Left ventricle myocardium inferior (tissue), 1 donor: Measurements from ENCODE around the gene AZIN2. TPM values are rescaled to one million over a fixed set of nuclear protein-coding genes. Genes with fewer than 3 reads are reported as not detected.

Experiments
- DNase-seq: peaks from one replicate; pipeline ENCODE4 v3.0.0-alpha.2; 2020
- H3K27ac ChIP-seq: fragments of 200-600 bp; replicated peaks from 2 replicates; pipeline ENCODE4 v1.8.0; 2021
- H3K27me3 ChIP-seq: fragments of 200-600 bp; 2 replicates; pipeline ENCODE4 v1.8.0; 2021; ENCODE audit warnings: low read depth
- H3K36me3 ChIP-seq: fragments of 200-600 bp; 2 replicates; pipeline ENCODE4 v1.8.0; 2021
- H3K4me1 ChIP-seq: fragments of 200-600 bp; 2 replicates; pipeline ENCODE4 v1.8.0; 2021
- H3K4me3 ChIP-seq: fragments of 200-600 bp; 2 replicates; pipeline ENCODE4 v1.8.0; 2021; ENCODE audit warnings: mild to moderate bottlenecking, moderate library complexity
- H3K9me3 ChIP-seq: fragments of 200-600 bp; replicated peaks from 2 replicates; pipeline ENCODE4 v1.8.0; 2021
- CTCF ChIP-seq: fragments of 200-600 bp; IDR thresholded peaks from 2 replicates; pipeline ENCODE4 v1.8.0; 2021; ENCODE audit warnings: antibody characterized with exemption, mild to moderate bottlenecking, borderline replicate concordance
- intact Hi-C: fragments of 100-400 bp; cut with micrococcal nuclease; formaldehyde crosslinking; loops from one replicate; pipeline ENCODE4 v1.11.0; 2022
- total RNA-seq: library from RNA; stranded (reverse); fragmentation: NEBNext Ultra II Directional; extraction: Animal tissue kit (Norgen Biotek cat#: 25700); gene quantifications from one replicate; pipeline ENCODE4 v1.2.1, GENCODE V29; 2021
- donor health status: DM: no; HTN: yes; CAD: no; lungs with severe emphysema.

AZIN2 gene
- total RNA-seq, 1 donor from 2014 or later: 2.8 TPM

GRCh38 chr1:33039840-33040239 lies 41.1 kb upstream of the AZIN2 start:
- H3K36me3 ChIP-seq: no peaks in the 10 kb centered on the region
- H3K4me1 ChIP-seq: peaks cover 34% of the 10 kb centered on the region
- TF ChIP-seq CTCF: no peak
- H3K4me3 ChIP-seq: no peak overlapping the region
- no peaks in the 10 kb centered on the region for H3K27me3 ChIP-seq
- intact Hi-C loops: no loop called here
- no peaks in the 10 kb centered on the region for H3K9me3 ChIP-seq
- no peak overlapping the region for H3K27ac ChIP-seq
- no peak for DNase-seq

- Histone ChIP-seq H3K4me3 (no peak overlapping the region), H3K4me1 (peaks cover 22% of the 10 kb centered on the region), H3K27ac (no peak overlapping the region), H3K9me3 (no peaks in the 10 kb centered on the region), H3K27me3 (no peaks in the 10 kb centered on the region), H3K36me3 (no peaks in the 10 kb centered on the region)
- TF ChIP-seq CTCF: no peak
- no peak for DNase-seq
- intact Hi-C loops: no loop called here
Measured at GRCh38 chr1:33041026-33041425, 39.9 kb upstream of the AZIN2 start.

GRCh38 chr1:33042831-33043230 lies 38.1 kb upstream of the AZIN2 start:
- DNase-seq: no peak
- H3K9me3 ChIP-seq: no peaks in the 10 kb centered on the region
- no peak overlapping the region for H3K27ac ChIP-seq
- peaks cover 10% of the 10 kb centered on the region for H3K4me1 ChIP-seq
- intact Hi-C loops: no loop called here
- H3K27me3 ChIP-seq: no peaks in the 10 kb centered on the region
- TF ChIP-seq CTCF: no peak
- no peaks in the 10 kb centered on the region for H3K36me3 ChIP-seq
- H3K4me3 ChIP-seq: no peak overlapping the region

GRCh38 chr1:33043267-33044092 lies 37.5 kb upstream of the AZIN2 start:
- Histone ChIP-seq H3K27ac (no peak overlapping the region), H3K36me3 (no peaks in the 10 kb centered on the region), H3K4me3 (no peak overlapping the region), H3K27me3 (no peaks in the 10 kb centered on the region), H3K4me1 (peaks cover 10% of the 10 kb centered on the region), H3K9me3 (no peaks in the 10 kb centered on the region)
- no peak for DNase-seq
- intact Hi-C loops: no loop called here
- no peak for TF ChIP-seq CTCF

GRCh38 chr1:33045246-33045645 lies 35.7 kb upstream of the AZIN2 start:
- TF ChIP-seq CTCF: no peak
- Histone ChIP-seq H3K4me1 (peaks cover 10% of the 10 kb centered on the region), H3K4me3 (no peak overlapping the region), H3K9me3 (no peaks in the 10 kb centered on the region), H3K27ac (no peak overlapping the region), H3K36me3 (no peaks in the 10 kb centered on the region), H3K27me3 (no peaks in the 10 kb centered on the region)
- no peak for DNase-seq
- intact Hi-C loops: no loop called here
